ENCODE measurements around the gene HSPA12A. TPM values are rescaled to one million over a fixed set of nuclear protein-coding genes. Genes with fewer than 3 reads are reported as not detected.

Gene HSPA12A
- total RNA-seq, 1 experiment from 2014 or later, result 5.5 TPM

GRCh38 chr10:116692225-116692624 lies 50.1 kb downstream of the HSPA12A start:
- DNase-seq (ENCODE audit: low spot score), result no peak

GRCh38 chr10:116691635-116692034 lies 50.7 kb downstream of the HSPA12A start:
- no peak for DNase-seq (ENCODE audit: low spot score)

GRCh38 chr10:116690356-116691322 lies 51.7 kb downstream of the HSPA12A start:
- no peak for DNase-seq (ENCODE audit: low spot score)

GRCh38 chr10:116689744-116690143 lies 52.6 kb downstream of the HSPA12A start:
- DNase-seq (ENCODE audit: low spot score), result no peak

- no peak for DNase-seq (ENCODE audit: low spot score)
Measured at GRCh38 chr10:116688741-116689495, 53.4 kb downstream of the HSPA12A start.

- no peak for DNase-seq (ENCODE audit: low spot score)
Measured at GRCh38 chr10:116688241-116688711, 54.1 kb downstream of the HSPA12A start.

- DNase-seq (ENCODE audit: low spot score), result no peak
Measured at GRCh38 chr10:116687633-116688032, 54.7 kb downstream of the HSPA12A start.

GRCh38 chr10:116686632-116687031 lies 55.7 kb downstream of the HSPA12A start:
- no peak for DNase-seq (ENCODE audit: low spot score)

- DNase-seq (ENCODE audit: low spot score), result no peak
Measured at GRCh38 chr10:116685807-116686206, 56.6 kb downstream of the HSPA12A start.

GRCh38 chr10:116684781-116685180 lies 57.6 kb downstream of the HSPA12A start:
- no peak for DNase-seq (ENCODE audit: low spot score)

- DNase-seq (ENCODE audit: low spot score), result no peak
Measured at GRCh38 chr10:116683821-116684220, 58.5 kb downstream of the HSPA12A start.

GRCh38 chr10:116683166-116683565 lies 59.2 kb downstream of the HSPA12A start:
- no peak for DNase-seq (ENCODE audit: low spot score)

- no peak for DNase-seq (ENCODE audit: low spot score)
Measured at GRCh38 chr10:116679351-116679750, 63.0 kb downstream of the HSPA12A start.

GRCh38 chr10:116676633-116677032 lies 65.7 kb downstream of the HSPA12A start:
- no peak for DNase-seq (ENCODE audit: low spot score)

GRCh38 chr10:116676118-116676517 lies 66.2 kb downstream of the HSPA12A start:
- DNase-seq (ENCODE audit: low spot score), result no peak

GRCh38 chr10:116674901-116675423 lies 67.4 kb downstream of the HSPA12A start:
- DNase-seq (ENCODE audit: low spot score), result no peak

- DNase-seq (ENCODE audit: low spot score), result no peak
Measured at GRCh38 chr10:116673866-116674265, 68.5 kb downstream of the HSPA12A start.

GRCh38 chr10:116672891-116673290 lies 69.5 kb downstream of the HSPA12A start:
- DNase-seq (ENCODE audit: low spot score), result no peak

GRCh38 chr10:116671274-116671926 lies 71.0 kb downstream of the HSPA12A start:
- no peak for DNase-seq (ENCODE audit: low spot score)

GRCh38 chr10:116670706-116671105 lies 71.7 kb downstream of the HSPA12A start:
- DNase-seq (ENCODE audit: low spot score), result no peak

- no peak for DNase-seq (ENCODE audit: low spot score)
Measured at GRCh38 chr10:116669832-116670644, 72.3 kb downstream of the HSPA12A start.
